Activated CD4-positive, alpha-beta T cell treated with anti-CD3 and anti-CD28 coated beads for 24 hours (primary cell): ENCODE results near the gene SOX18.
"Not testable (repeated sequence)": the region's sequence is repeated elsewhere in the genome, so short reads cannot be mapped to it uniquely, and the experiment has no call there.

Experiments
- DNase-seq, 2 donors: peaks; one replicate each; pipeline ENCODE4 v3.0.0-alpha.2; 2020; ENCODE audit warnings: low read depth in 2 of 2

SOX18 gene

DNA sequence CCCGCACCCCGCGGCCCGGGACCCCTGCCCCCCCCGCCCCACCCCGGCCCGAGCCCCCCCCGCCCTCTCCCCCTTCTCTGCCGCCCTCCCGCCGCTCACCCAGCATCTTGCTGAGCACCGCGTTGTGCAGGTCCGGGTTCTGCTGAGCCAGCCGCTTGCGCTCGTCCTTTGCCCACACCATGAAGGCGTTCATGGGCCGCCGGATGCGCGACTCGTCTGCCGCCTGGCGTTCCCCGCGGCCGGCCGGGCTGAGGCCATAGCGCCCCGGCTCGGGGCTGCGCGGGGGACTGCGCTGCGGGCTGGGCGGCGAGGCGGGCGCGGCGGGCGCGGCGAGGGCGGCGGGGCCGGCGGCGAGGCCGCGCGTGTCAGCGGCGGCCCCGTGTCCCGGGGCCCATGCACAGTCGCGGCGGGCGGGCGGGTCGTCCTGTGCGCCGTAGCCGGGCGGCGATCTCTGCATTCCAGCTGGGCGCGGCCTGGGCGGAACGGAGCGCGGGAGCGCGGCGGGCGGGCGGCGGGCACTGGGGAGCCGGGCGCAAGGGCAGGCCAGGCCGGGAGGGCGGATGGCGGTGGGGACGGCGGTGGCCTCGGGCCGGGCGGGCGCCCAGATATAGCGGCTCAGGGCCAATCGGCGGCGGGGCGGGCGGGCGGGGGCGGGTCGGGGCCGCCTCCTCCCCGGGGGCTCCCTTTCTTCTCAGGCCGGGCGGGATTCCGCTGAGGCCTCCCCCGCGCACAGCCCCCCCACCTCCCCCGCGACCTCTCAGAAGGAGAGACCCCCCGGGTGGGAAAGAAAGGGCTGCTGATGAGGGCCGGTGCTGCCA, at the start of gene SOX18:
TSS of gene SOX18 (minus strand) at position 580 of the 818 bp plus-strand sequence. CDS start at position 457, 123 bp downstream.
- DNase-seq: no peak

DNA sequence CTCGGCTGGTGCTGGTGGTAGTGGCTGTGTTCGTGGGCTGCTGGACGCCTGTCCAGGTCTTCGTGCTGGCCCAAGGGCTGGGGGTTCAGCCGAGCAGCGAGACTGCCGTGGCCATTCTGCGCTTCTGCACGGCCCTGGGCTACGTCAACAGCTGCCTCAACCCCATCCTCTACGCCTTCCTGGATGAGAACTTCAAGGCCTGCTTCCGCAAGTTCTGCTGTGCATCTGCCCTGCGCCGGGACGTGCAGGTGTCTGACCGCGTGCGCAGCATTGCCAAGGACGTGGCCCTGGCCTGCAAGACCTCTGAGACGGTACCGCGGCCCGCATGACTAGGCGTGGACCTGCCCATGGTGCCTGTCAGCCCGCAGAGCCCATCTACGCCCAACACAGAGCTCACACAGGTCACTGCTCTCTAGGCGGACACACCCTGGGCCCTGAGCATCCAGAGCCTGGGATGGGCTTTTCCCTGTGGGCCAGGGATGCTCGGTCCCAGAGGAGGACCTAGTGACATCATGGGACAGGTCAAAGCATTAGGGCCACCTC, 49.1 kb upstream of the SOX18 start:
- no peak for DNase-seq

- DNase-seq: no peak
These were observed 47.1 kb upstream of the SOX18 start for GRCh38 chr20:64096535-64096934.

DNA sequence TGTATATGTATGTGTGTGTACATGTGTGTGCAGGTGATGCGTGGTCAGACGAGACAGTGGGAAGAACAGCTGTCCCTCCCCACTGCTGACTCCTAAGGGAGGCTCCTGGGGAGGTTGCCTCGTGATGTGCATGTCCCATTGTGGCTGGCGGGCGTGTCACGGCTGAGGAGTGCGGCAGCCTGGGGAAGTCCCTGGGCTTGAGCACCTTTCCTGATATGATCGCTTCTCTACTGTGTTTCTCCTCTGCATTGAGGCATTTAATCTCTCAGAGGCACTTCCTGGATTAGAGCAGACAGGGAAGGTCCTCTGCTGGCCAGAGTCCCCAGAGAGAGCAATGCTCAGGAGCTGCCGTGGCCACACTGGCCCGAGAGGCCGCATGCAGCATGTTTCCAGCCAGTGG, 46.5 kb upstream of the SOX18 start:
- no peak for DNase-seq

DNA sequence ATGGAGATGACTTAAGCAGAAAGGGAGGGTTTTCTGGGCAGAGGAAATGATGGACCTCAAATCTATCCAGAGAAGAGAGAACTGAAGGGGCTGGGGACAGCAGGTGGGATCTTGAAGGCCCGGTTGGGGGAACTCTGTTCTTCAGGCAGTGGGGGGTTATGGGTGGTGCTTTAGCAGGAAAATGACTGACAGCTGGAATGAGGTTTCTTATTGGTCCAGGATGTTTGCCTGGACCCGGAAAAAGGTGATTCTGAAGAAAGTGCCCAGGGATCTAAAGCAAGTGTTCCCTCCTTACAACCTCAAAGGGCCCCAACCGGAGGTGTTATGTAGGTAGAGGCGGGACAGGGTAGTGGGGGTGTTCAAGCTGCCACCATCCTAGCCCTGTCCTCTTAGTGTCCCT, 46.0 kb upstream of the SOX18 start:
- no peak for DNase-seq

DNA sequence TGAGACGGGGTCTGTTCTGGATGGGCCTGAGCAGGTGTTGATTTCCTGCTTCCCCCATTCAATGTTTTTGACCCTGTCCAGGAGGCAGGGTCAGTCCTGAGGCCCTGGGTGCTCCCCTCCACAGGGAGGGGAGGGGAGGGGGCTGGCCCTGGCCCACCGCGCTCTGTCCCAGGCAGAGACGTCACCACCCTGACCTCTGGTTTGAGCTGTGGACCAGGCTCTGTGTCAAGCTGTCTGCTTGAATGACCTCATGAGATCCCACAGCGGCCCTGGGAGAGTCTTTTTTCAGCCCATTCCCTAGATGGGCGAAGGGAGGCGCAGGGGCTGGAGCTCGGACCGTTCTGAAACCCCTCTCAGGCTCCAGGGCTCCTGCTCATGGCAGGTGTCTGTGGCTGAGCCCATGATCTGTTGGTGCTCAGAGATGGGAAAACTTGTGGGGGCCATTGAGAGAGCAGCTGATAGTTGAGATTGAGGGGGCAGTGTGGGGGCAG, 43.6 kb upstream of the SOX18 start:
- no peak for DNase-seq

DNA sequence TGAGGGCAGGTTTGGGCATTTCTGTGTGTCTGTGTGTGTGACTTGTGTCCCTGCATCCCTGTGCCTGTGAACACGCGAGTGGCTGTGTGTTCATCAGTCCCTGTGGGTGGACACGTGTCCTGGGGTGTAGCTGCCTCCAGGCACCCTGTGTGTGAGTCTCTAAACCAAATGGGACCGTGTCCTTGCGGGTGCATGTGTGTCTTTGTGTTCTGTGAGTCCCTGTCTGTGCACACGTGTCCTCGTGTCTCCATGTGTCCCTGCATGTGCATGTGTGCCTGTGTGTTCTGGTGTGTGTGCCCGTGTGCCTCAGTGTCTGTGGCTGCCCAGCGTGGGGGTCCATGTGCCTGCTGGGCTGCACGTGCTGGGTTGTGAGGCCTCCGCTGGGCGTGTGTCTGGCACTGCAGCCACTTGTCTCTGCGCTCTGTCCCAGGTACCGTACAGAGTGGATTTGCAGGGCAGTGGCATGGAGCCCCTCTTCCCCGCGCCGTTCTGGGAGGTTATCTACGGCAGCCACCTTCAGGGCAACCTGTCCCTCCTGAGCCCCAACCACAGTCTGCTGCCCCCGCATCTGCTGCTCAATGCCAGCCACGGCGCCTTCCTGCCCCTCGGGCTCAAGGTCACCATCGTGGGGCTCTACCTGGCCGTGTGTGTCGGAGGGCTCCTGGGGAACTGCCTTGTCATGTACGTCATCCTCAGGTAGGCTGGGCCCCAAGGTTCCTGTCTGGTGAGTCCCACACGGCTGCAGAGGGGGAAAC, 43.0 kb upstream of the SOX18 start:
- DNase-seq: no peak

GRCh38 chr20:64091770-64092169, 42.3 kb upstream of the SOX18 start:
- DNase-seq: no peak

- no peak for DNase-seq
These were observed 41.9 kb upstream of the SOX18 start for GRCh38 chr20:64091340-64091739.

GRCh38 chr20:64090165-64090564, 40.7 kb upstream of the SOX18 start:
- DNase-seq: no peak

DNA sequence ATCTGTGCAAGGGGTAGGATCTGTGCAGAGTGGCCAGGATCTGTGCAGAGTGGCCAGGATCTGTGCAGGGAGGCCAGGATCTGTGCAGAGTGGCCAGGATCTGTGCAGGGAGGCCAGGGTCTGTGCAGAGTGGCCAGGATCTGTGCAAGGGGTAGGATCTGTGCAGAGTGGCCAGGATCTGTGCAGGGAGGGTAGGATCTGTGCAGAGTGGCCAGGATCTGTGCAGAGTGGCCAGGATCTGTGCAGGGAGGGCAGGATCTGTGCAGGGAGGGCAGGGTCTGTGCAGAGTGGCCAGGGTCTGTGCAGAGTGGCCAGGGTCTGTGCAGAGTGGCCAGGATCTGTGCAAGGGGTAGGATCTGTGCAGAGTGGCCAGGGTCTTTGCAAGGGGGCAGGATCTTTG, 39.1 kb upstream of the SOX18 start:
- DNase-seq: not testable (repeated sequence)

- not testable (repeated sequence) for DNase-seq
These were observed 37.9 kb upstream of the SOX18 start for GRCh38 chr20:64087226-64087825.

DNA sequence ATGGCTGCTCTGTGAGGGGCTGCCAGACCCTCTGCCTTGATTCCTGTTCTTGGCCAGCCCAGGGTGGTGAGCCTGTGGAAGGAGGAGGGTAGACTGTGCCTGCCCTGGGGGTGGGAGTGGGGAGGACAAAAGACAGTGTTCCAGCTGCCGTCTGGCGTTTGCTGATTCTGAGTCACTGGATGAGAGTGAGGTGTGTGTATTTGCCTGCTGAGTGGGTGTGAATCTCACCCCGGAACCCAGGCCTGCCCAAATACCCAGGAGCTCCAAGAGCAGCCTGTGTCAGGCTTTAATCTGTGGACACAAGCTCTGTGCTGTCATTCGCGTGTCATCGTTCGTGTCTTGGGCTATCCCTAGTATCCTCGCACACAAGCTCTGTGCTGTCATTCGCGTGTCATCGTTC, 37.4 kb upstream of the SOX18 start:
- DNase-seq: no peak

- no peak for DNase-seq
These were observed 35.3 kb upstream of the SOX18 start for GRCh38 chr20:64084685-64085152.

GRCh38 chr20:64083804-64084684, 34.6 kb upstream of the SOX18 start, which contains the start of gene LKAAEAR1:
Gene LKAAEAR1, minus strand, starts transcription at chr20:64084398. Its CDS starts 179 bp downstream, at chr20:64084219.
- DNase-seq: no peak

- DNase-seq: peak; percentile 49 to 61
These were observed 34.0 kb upstream of the SOX18 start for GRCh38 chr20:64083378-64083803.

DNA sequence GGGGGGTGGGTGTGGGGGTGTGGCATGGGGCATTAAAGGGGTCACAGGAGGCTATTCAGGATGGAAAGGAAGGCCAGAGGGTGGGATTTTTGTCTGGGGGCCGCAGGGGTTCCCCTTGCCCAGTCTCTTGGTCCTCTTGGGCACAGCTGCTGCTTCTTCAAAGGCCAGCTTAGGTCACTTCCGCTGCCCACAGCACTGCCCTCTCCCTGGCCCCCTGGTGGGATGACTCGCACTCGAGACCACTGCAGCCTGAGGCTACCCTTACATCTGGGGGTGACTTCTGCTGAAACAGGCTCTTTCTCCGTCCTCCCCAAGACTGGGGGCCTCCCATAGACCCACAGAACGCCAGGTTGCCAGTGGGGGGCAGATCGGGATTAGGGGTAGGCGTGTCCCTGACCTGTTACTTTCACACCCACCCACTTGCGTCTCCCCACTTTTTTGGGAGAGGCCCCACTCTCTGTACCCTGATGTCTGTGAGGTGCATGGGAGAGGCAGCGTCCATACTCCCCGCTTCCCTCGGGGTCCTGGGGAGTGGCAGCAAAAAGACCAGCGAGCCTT, 33.5 kb upstream of the SOX18 start:
- no peak for DNase-seq

DNA sequence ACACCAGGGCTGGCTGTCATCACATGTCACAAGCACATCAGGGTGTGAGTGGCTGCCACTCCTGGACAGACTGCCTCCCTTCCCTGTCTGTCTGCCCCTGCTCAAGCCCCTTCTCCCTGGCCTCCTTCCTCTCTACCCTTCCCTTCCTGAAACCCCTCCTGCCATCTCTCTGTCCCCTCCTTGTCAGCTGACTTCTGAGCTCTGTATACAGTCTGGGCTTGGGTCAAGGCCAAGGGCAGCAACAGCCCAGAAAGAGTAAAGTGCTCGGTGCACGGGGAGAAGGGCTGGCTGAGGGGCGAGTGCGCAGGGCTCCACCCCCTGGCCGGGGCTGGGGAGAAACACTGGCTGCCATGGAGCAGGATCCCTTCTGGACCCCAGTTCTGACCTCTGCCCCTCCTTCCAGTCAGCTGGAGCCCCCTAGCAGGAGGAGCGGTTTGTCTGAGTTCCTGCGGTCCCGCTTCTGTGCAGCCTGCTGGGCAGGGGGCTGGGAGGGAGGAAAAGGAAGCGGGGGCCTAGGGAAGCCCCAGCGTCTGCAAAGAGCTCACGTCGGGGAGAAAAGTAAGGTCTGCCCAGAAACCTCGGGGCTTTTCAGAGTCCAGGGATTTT, 32.8 kb upstream of the SOX18 start:
- no peak for DNase-seq

GRCh38 chr20:64081624-64081964, 32.2 kb upstream of the SOX18 start:
- DNase-seq: no peak
